Keratinocyte (primary cell): ENCODE results near the gene PNMA8B. TPM values are rescaled to one million over a fixed set of nuclear protein-coding genes. Genes with fewer than 3 reads are reported as not detected.
"Not testable (repeated sequence)": the region's sequence is repeated elsewhere in the genome, so short reads cannot be mapped to it uniquely, and the experiment has no call there.

Source experiments
- DNase-seq: peaks from one replicate; pipeline ENCODE4 v3.0.0-alpha.2; 2011; ENCODE audit warnings: low read depth, missing footprints, low spot score
- FAIRE-seq: peaks from 2 replicates; lab custom pipeline; 2011; peaks lifted over from hg19 to GRCh38; lab: Jason Lieb, UNC
- H2AFZ ChIP-seq: 2 replicates; pipeline ENCODE4 v1.6.0; 2012; ENCODE audit warnings: low read length, control low read depth, inconsistent platforms; ENCODE audit not compliant: control insufficient read depth
- H3K27ac ChIP-seq: 2 replicates; pipeline ENCODE4 v1.5.1; 2011; ENCODE audit warnings: low read length; ENCODE audit not compliant: control insufficient read depth, insufficient read depth
- H3K27me3 ChIP-seq: 3 replicates; pipeline ENCODE4 v1.6.0; 2011; ENCODE audit warnings: low read length; ENCODE audit not compliant: control insufficient read depth, insufficient read depth; ENCODE audit errors: extremely low read depth
- H3K36me3 ChIP-seq, 2 experiments: 2 replicates in 1 of 2; 3 replicates in 1 of 2; pipeline ENCODE4 v1.5.1; 2011; ENCODE audit warnings: low read length in 2 of 2, mild to moderate bottlenecking in 1 of 2; ENCODE audit not compliant: control insufficient read depth in 2 of 2, insufficient read depth in 2 of 2; ENCODE audit errors: extremely low read depth in 1 of 2
- H3K4me1 ChIP-seq: 3 replicates; pipeline ENCODE4 v1.5.1; 2011; ENCODE audit warnings: low read length; ENCODE audit not compliant: control insufficient read depth, insufficient read depth; ENCODE audit errors: extremely low read depth
- H3K4me2 ChIP-seq: 3 replicates; pipeline ENCODE4 v1.6.0; 2011; ENCODE audit warnings: low read depth, low read length; ENCODE audit not compliant: control insufficient read depth, insufficient read depth; ENCODE audit errors: extremely low read depth
- H3K4me3 ChIP-seq, 3 experiments: fragments of 200-600 bp in 1 of 3; sonication (generic) in 1 of 3; 2 replicates in 2 of 3; 3 replicates in 1 of 3; pipeline ENCODE4 v1.5.1; 2011 to 2016; ENCODE audit warnings: low read length in 3 of 3, mild to moderate bottlenecking in 3 of 3, control low read depth in 2 of 3, inconsistent platforms in 1 of 3, low read depth in 1 of 3, mixed read lengths in 1 of 3, mixed run types in 1 of 3, moderate library complexity in 1 of 3; ENCODE audit not compliant: control insufficient read depth in 2 of 3, insufficient read depth in 2 of 3; ENCODE audit errors: extremely low read depth in 1 of 3
- H3K79me2 ChIP-seq: 2 replicates; pipeline ENCODE4 v1.6.0; 2012; ENCODE audit warnings: low read length; ENCODE audit not compliant: control insufficient read depth, insufficient read depth
- H3K9ac ChIP-seq: 3 replicates; pipeline ENCODE4 v1.6.0; 2011; ENCODE audit warnings: low read length; ENCODE audit not compliant: control insufficient read depth, insufficient read depth; ENCODE audit errors: extremely low read depth
- H3K9me1 ChIP-seq: 3 replicates; pipeline ENCODE4 v1.6.0; 2011; ENCODE audit warnings: low read length; ENCODE audit not compliant: control insufficient read depth, insufficient read depth; ENCODE audit errors: extremely low read depth
- H3K9me3 ChIP-seq: 2 replicates; pipeline ENCODE4 v1.5.1; 2012; ENCODE audit warnings: low read depth, low read length; ENCODE audit not compliant: control insufficient read depth
- H4K20me1 ChIP-seq: 3 replicates; pipeline ENCODE4 v1.6.0; 2011; ENCODE audit warnings: low read length; ENCODE audit not compliant: control insufficient read depth, insufficient read depth; ENCODE audit errors: extremely low read depth
- EZH2 ChIP-seq: IDR thresholded peaks from one replicate; pipeline ENCODE4 v1.6.1; 2012; ENCODE audit warnings: inconsistent platforms, mild to moderate bottlenecking, low read length, moderate library complexity
- dilution Hi-C: fragments of 300-500 bp; cut with MboI; formaldehyde crosslinking; loops from one replicate; pipeline ENCODE4 v1.7.0; 2020; ENCODE audit warnings: low sequenced_read_pairs; ENCODE audit not compliant: extremely low pct_ligation_motif_present
- polyA plus RNA-seq, 5 experiments: library from polyadenylated mRNA; depleted of rRNA in 3 of 5; stranded (reverse) in 3 of 5; stranded (forward) in 1 of 5; unstranded in 1 of 5; fragments of >200 nt; gene quantifications; 1 replicate in 1 of 5; 2 replicates in 3 of 5; 3 replicates in 1 of 5; pipeline versions ENCODE4 v1.2.1 to v1.2.3, GENCODE V29; 2011 to 2012; ENCODE audit warnings: missing spikeins in 2 of 5, low read depth in 1 of 5, low replicate concordance in 1 of 5
- TF ChIP-seq, protein P1 (sequence below), 3 experiments: IDR thresholded peaks in 1 of 3; conservative IDR thresholded peaks in 1 of 3; optimal IDR thresholded peaks in 1 of 3; 2 replicates in 2 of 3; 3 replicates in 1 of 3; pipeline versions ENCODE3 to v1.5.1; 2011; ENCODE audit warnings: low read length in 3 of 3, mild to moderate bottlenecking in 3 of 3, moderate library complexity in 2 of 3, control low read depth in 1 of 3, inconsistent platforms in 1 of 3; ENCODE audit not compliant: insufficient read depth in 2 of 3; ENCODE audit errors: extremely low read depth in 1 of 3

PNMA8B gene
- polyA plus RNA-seq, 1 donor (not counting 4 experiments of a cell fraction or from before 2014, with no cell fraction given), result not detected

DNA sequence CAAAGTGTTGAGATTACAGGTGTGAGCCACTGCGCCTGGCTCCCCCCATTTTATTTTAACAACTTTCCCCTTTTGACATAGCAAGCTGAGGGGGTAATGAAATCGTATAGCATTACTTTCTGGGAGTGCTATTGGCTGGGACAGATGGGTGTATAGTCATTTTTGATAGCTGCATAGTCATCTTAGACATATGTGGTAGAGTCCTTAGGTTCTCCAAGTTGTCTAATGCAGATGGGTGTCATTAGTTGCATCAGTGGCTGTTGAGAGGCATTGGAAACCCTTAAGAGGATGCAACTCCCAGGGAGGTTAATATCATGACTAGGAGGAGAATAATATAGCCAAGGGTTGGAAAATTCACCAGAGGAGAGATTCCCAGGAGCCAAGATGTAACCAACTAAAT lies 28.6 kb upstream of the PNMA8B start:
- dilution Hi-C loops, result no loop called here
- no peak for FAIRE-seq
- Histone ChIP-seq H3K27me3 (no peaks in the 10 kb centered on the region), H4K20me1 (no peaks in the 10 kb centered on the region), H2AFZ (no peak overlapping the region), H3K4me2 (no peak overlapping the region), H3K4me1 (peaks cover 5% of the 10 kb centered on the region), H3K4me3 (no peak overlapping the region), H3K79me2 (no peaks in the 10 kb centered on the region), H3K9me3 (no peaks in the 10 kb centered on the region), H3K36me3 (no peaks in the 10 kb centered on the region), H3K9ac (no peak overlapping the region), H3K9me1 (no peaks in the 10 kb centered on the region), H3K27ac (no peak overlapping the region)
- no peak for TF ChIP-seq EZH2
- TF ChIP-seq, protein P1, sequence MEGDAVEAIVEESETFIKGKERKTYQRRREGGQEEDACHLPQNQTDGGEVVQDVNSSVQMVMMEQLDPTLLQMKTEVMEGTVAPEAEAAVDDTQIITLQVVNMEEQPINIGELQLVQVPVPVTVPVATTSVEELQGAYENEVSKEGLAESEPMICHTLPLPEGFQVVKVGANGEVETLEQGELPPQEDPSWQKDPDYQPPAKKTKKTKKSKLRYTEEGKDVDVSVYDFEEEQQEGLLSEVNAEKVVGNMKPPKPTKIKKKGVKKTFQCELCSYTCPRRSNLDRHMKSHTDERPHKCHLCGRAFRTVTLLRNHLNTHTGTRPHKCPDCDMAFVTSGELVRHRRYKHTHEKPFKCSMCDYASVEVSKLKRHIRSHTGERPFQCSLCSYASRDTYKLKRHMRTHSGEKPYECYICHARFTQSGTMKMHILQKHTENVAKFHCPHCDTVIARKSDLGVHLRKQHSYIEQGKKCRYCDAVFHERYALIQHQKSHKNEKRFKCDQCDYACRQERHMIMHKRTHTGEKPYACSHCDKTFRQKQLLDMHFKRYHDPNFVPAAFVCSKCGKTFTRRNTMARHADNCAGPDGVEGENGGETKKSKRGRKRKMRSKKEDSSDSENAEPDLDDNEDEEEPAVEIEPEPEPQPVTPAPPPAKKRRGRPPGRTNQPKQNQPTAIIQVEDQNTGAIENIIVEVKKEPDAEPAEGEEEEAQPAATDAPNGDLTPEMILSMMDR (optimal IDR thresholded peaks at IDR 0.05 in 1 of 3, IDR thresholded peaks at IDR 0.05 in 1 of 3, conservative IDR thresholded peaks at IDR 0.05 in 1 of 3; ENCODE audit: extremely low read depth in 1 of 3, insufficient read depth in 2 of 3, low read length in 3 of 3), result no peak
- DNase-seq, result no peak

DNA sequence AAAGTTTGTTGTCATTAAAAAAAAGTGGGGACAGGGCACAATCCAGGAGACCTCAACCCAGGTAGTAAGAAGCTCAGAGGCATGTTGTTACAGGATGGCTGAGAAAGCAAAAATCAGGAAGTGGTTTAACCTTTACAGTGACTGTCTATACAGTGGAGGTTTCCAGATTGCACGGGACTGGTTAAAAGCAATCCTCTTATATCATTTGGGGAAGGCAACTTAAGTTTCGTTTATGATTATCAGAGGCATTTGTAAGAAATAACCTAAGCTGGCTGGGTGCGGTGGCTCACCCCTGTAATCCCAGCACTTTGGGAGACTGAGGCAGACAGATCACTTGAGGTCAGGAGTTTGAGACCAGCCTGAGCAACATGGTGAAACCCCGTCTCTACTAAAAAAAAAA lies 27.3 kb upstream of the PNMA8B start:
- H3K79me2 ChIP-seq, H3K9ac ChIP-seq, H3K9me3 ChIP-seq, dilution Hi-C loops, H2AFZ ChIP-seq, H4K20me1 ChIP-seq, DNase-seq, H3K4me1 ChIP-seq, H3K4me3 ChIP-seq, H3K27me3 ChIP-seq, H3K36me3 ChIP-seq, H3K9me1 ChIP-seq, H3K27ac ChIP-seq: not testable (repeated sequence)
- peak overlapping the region; percentile 35 for H3K4me2 ChIP-seq
- FAIRE-seq, result peak; percentile 79

DNA sequence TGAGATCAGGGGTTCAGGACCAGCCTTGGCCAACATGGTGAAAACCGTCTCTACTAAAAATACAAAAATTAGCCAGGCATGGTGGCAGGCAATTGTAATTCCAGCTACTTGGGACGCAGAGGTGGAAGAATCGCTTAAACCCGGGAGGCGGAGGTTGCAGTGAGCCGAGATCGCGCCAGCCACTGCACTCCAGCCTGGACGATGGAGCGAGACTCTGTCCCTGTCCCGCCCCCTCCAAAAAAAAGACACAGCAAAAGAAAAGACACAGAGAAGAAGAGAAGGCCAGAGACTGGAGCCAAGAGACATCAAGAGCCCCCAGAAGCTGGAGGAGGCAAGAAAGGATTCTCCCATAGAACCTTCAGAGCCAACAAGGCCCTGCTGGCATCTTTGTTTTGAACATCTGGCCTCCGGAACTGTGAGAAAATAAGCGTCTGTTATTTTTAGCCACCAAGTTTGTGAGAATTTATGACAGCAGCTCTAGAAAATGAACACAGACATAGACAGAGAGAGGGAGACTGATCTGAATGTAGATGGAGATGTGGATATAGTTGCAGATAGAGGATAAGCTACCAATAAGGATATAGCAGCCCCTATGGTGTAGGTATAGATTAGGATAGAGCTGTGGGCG lies 25.7 kb upstream of the PNMA8B start:
- no peaks in the 10 kb centered on the region for H3K79me2 ChIP-seq
- no peak for TF ChIP-seq EZH2
- TF ChIP-seq, protein P1 (optimal IDR thresholded peaks at IDR 0.05 in 1 of 3, IDR thresholded peaks at IDR 0.05 in 1 of 3, conservative IDR thresholded peaks at IDR 0.05 in 1 of 3; ENCODE audit: extremely low read depth in 1 of 3, insufficient read depth in 2 of 3, low read length in 3 of 3), result no peak
- DNase-seq (no peak), FAIRE-seq (no peak)
- H3K9me3 ChIP-seq, result no peaks in the 10 kb centered on the region
- H3K36me3 ChIP-seq, result no peaks in the 10 kb centered on the region
- H3K4me3 ChIP-seq, result no peak overlapping the region
- dilution Hi-C loops, result no loop called here
- no peaks in the 10 kb centered on the region for H3K27me3 ChIP-seq
- H3K4me2 ChIP-seq, result no peak overlapping the region
- no peak overlapping the region for H3K27ac ChIP-seq
- H3K9ac ChIP-seq, result no peak overlapping the region
- peaks cover 5% of the 10 kb centered on the region for H3K4me1 ChIP-seq
- no peaks in the 10 kb centered on the region for H3K9me1 ChIP-seq
- no peaks in the 10 kb centered on the region for H4K20me1 ChIP-seq
- no peak overlapping the region for H2AFZ ChIP-seq
